Tibial artery (tissue), 4 donors: ENCODE results near the gene SCNN1B.

Experiments
- DNase-seq, 2 donors: peaks; one replicate each; pipeline ENCODE4 v3.0.0-alpha.2; 2019
- H3K27ac ChIP-seq, 2 donors: fragments of 200-600 bp; sonication (generic) in 1 of 2; 1 replicate in 1 of 2; 2 replicates in 1 of 2; pipeline ENCODE4 v1.5.1; 2018 to 2019; ENCODE audit warnings: mild to moderate bottlenecking in 1 of 2
- H3K27me3 ChIP-seq, 2 donors: fragments of 200-600 bp; sonication (generic) in 1 of 2; one replicate each; pipeline versions ENCODE4 v1.5.1 to v1.6.0; 2016 to 2019
- H3K36me3 ChIP-seq, 3 donors: fragments of 200-600 bp; sonication (generic) in 2 of 3; one replicate each; pipeline ENCODE4 v1.5.1; 2016 to 2019; ENCODE audit warnings: mild to moderate bottlenecking in 2 of 3
- H3K4me1 ChIP-seq, 4 donors: fragments of 200-600 bp; sonication (generic) in 2 of 4; 1 replicate in 3 of 4; 2 replicates in 1 of 4; pipeline ENCODE4 v1.5.1; 2016 to 2019
- H3K4me3 ChIP-seq, 2 donors: fragments of 200-600 bp; sonication (generic) in 1 of 2; 1 replicate in 1 of 2; 2 replicates in 1 of 2; pipeline ENCODE4 v1.5.1; 2018 to 2019; ENCODE audit warnings: mild to moderate bottlenecking in 2 of 2
- H3K9me3 ChIP-seq, 3 donors: fragments of 200-600 bp; sonication (generic) in 1 of 3; one replicate each; pipeline ENCODE4 v1.5.1; 2016 to 2019
- CTCF ChIP-seq, 2 experiments: fragments of 200-600 bp in 1 of 2; fragments of 450-650 bp in 1 of 2; IDR thresholded peaks; one replicate each; pipeline ENCODE4 v1.5.1; 2017 to 2019; ENCODE audit warnings: antibody characterized with exemption in 2 of 2, mild to moderate bottlenecking in 1 of 2, moderate library complexity in 1 of 2
- intact Hi-C: fragments of 100-400 bp; cut with DNase I; formaldehyde crosslinking; loops from one replicate; pipeline ENCODE4 v1.15.0; 2023; ENCODE audit warnings: low total_unique reads

SCNN1B gene

GRCh38 chr16:23416816-23417215 is 114.7 kb downstream of the SCNN1B start:
- H3K36me3 ChIP-seq, result peaks cover 65 to 84% (median 71%) of the 10 kb centered on the region in 3 donors
- no peak overlapping the region for H3K27ac ChIP-seq
- intact Hi-C loops, result no loop called here
- H3K9me3 ChIP-seq, result no peaks in the 10 kb centered on the region
- no peak for DNase-seq
- TF ChIP-seq CTCF (IDR thresholded peaks at IDR 0.05), result no peak
- H3K4me1 ChIP-seq, result no peaks in the 10 kb centered on the region
- H3K4me3 ChIP-seq, result no peak overlapping the region
- H3K27me3 ChIP-seq, result no peaks in the 10 kb centered on the region

GRCh38 chr16:23420011-23420410 is 117.9 kb downstream of the SCNN1B start:
- H3K36me3 ChIP-seq, result peaks cover 34 to 52% (median 39%) of the 10 kb centered on the region in 3 donors
- no peaks in the 10 kb centered on the region for H3K9me3 ChIP-seq
- no peak for DNase-seq
- intact Hi-C loops, result no loop called here
- H3K27me3 ChIP-seq, result no peaks in the 10 kb centered on the region
- peaks cover 0 to 22% (median 16%) of the 10 kb centered on the region in 4 donors for H3K4me1 ChIP-seq
- no peak for TF ChIP-seq CTCF (IDR thresholded peaks at IDR 0.05)
- H3K27ac ChIP-seq, result no peak overlapping the region
- no peak overlapping the region for H3K4me3 ChIP-seq

- H3K36me3 ChIP-seq, result peaks cover 2 to 16% (median 9%) of the 10 kb centered on the region in 3 donors
- no peak overlapping the region for H3K4me3 ChIP-seq
- H3K27ac ChIP-seq, result peak overlapping the region; percentile 79 to 91
- no peaks in the 10 kb centered on the region for H3K27me3 ChIP-seq
- TF ChIP-seq CTCF (IDR thresholded peaks at IDR 0.05), result no peak
- H3K9me3 ChIP-seq, result no peaks in the 10 kb centered on the region
- peaks cover 0 to 23% (median 16%) of the 10 kb centered on the region in 4 donors for H3K4me1 ChIP-seq
- intact Hi-C loops, result no loop called here
- DNase-seq, result peak; percentile 88 to 90
Measured at GRCh38 chr16:23423496-23424049, 121.5 kb downstream of the SCNN1B start.

GRCh38 chr16:23424292-23424958 is 122.3 kb downstream of the SCNN1B start:
- H3K4me1 ChIP-seq, result peaks cover 0 to 23% (median 16%) of the 10 kb centered on the region in 4 donors
- no peak overlapping the region for H3K4me3 ChIP-seq
- H3K27ac ChIP-seq, result peak overlapping the region; percentile 79 to 91
- TF ChIP-seq CTCF (IDR thresholded peaks at IDR 0.05), result no peak
- no peak for DNase-seq
- H3K9me3 ChIP-seq, result no peaks in the 10 kb centered on the region
- peaks cover 7 to 16% (median 13%) of the 10 kb centered on the region in 3 donors for H3K36me3 ChIP-seq
- intact Hi-C loops, result no loop called here
- no peaks in the 10 kb centered on the region for H3K27me3 ChIP-seq

GRCh38 chr16:23428351-23428750 is 126.2 kb downstream of the SCNN1B start:
- Histone ChIP-seq H3K9me3 (no peaks in the 10 kb centered on the region), H3K4me3 (no peak overlapping the region), H3K27ac (no peak overlapping the region), H3K36me3 (peaks cover 37 to 51% (median 43%) of the 10 kb centered on the region in 3 donors), H3K4me1 (peaks cover 0 to 17% (median 11%) of the 10 kb centered on the region in 4 donors), H3K27me3 (no peaks in the 10 kb centered on the region)
- no peak for TF ChIP-seq CTCF (IDR thresholded peaks at IDR 0.05)
- DNase-seq, result no peak
- intact Hi-C loops, result no loop called here
